GM12878 (cell line): ENCODE results near the gene TCF4.

Source experiments
- FOS ChIP-seq: IDR thresholded peaks from 3 replicates; pipeline ENCODE4 v1.6.1; 2011; ENCODE audit warnings: borderline replicate concordance; ENCODE audit not compliant: insufficient read length; ENCODE audit errors: extremely low read depth
- HCFC1 ChIP-seq: fragments of 150-350 bp; IDR thresholded peaks from 2 replicates; pipeline ENCODE4 v1.6.1; 2014; ENCODE audit warnings: low read length
- IKZF1 ChIP-seq: fragments of 450-650 bp; conservative IDR thresholded peaks from 2 replicates; pipeline ENCODE4 v1.6.1; 2017; ENCODE audit warnings: antibody characterized with exemption, mild to moderate bottlenecking
- MYC ChIP-seq: IDR thresholded peaks from 2 replicates; pipeline ENCODE4 v1.6.1; 2011; ENCODE audit warnings: mild to moderate bottlenecking, low read length, moderate library complexity, inconsistent platforms; ENCODE audit not compliant: insufficient read depth, insufficient replicate concordance, insufficient read length, severe bottlenecking
- NFIC ChIP-seq: IDR thresholded peaks from 2 replicates; pipeline ENCODE4 v1.6.1; 2012; ENCODE audit warnings: low read depth, mild to moderate bottlenecking, inconsistent platforms, low read length, moderate library complexity
- REST ChIP-seq: IDR thresholded peaks from 2 replicates; pipeline ENCODE4 v1.6.1; 2012; ENCODE audit warnings: mild to moderate bottlenecking, low read depth, low read length
- SIN3A ChIP-seq: IDR thresholded peaks from 2 replicates; pipeline ENCODE4 v1.6.1; 2012; ENCODE audit warnings: low read depth, low read length, improper control_type of control experiment
- STAT3 ChIP-seq: IDR thresholded peaks from 2 replicates; pipeline ENCODE4 v1.6.1; 2011; ENCODE audit warnings: low read depth, low read length, improper control_type of control experiment
- TF ChIP-seq, protein P1 (sequence below), 3 experiments: IDR thresholded peaks in 2 of 3; conservative IDR thresholded peaks in 1 of 3; 2 replicates each; pipeline ENCODE4 v1.5.1; 2011; ENCODE audit warnings: low read depth in 3 of 3, low read length in 3 of 3, mild to moderate bottlenecking in 3 of 3, control low read depth in 2 of 3, moderate library complexity in 2 of 3, inconsistent platforms in 1 of 3, mixed read lengths in 1 of 3; ENCODE audit not compliant: control insufficient read depth in 2 of 3, insufficient read depth in 1 of 3; ENCODE audit errors: extremely low read depth in 1 of 3

GRCh38 chr18:55421615-55422419 lies 166.2 kb downstream of the TCF4 start:
- TF ChIP-seq, protein P1, sequence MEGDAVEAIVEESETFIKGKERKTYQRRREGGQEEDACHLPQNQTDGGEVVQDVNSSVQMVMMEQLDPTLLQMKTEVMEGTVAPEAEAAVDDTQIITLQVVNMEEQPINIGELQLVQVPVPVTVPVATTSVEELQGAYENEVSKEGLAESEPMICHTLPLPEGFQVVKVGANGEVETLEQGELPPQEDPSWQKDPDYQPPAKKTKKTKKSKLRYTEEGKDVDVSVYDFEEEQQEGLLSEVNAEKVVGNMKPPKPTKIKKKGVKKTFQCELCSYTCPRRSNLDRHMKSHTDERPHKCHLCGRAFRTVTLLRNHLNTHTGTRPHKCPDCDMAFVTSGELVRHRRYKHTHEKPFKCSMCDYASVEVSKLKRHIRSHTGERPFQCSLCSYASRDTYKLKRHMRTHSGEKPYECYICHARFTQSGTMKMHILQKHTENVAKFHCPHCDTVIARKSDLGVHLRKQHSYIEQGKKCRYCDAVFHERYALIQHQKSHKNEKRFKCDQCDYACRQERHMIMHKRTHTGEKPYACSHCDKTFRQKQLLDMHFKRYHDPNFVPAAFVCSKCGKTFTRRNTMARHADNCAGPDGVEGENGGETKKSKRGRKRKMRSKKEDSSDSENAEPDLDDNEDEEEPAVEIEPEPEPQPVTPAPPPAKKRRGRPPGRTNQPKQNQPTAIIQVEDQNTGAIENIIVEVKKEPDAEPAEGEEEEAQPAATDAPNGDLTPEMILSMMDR (IDR thresholded peaks at IDR 0.05 in 2 of 3, conservative IDR thresholded peaks at IDR 0.05 in 1 of 3; ENCODE audit: control insufficient read depth in 2 of 3, extremely low read depth in 1 of 3, insufficient read depth in 1 of 3, low read depth in 3 of 3, low read length in 3 of 3): no peak
- TF ChIP-seq REST (no peak), HCFC1 (no peak), NFIC (no peak), SIN3A (no peak), IKZF1 (no peak), STAT3 (no peak), MYC (no peak), FOS (no peak)
